Mammary epithelial cell (primary cell): ENCODE results near the gene PTGER4.

Experiments
- EZH2 ChIP-seq: IDR thresholded peaks from 2 replicates; pipeline ENCODE4 v1.6.1; 2012; ENCODE audit warnings: low read length, inconsistent platforms, borderline replicate concordance
- TF ChIP-seq, protein P1 (sequence below), 2 donors: IDR thresholded peaks in 1 of 2; conservative IDR thresholded peaks in 1 of 2; 2 replicates each; pipeline ENCODE4 v1.5.1; 2011 to 2012; ENCODE audit warnings: inconsistent platforms in 2 of 2, low read length in 2 of 2, mild to moderate bottlenecking in 2 of 2, control low read depth in 1 of 2, low read depth in 1 of 2; ENCODE audit not compliant: insufficient read depth in 1 of 2; ENCODE audit errors: extremely low read depth in 1 of 2

DNA sequence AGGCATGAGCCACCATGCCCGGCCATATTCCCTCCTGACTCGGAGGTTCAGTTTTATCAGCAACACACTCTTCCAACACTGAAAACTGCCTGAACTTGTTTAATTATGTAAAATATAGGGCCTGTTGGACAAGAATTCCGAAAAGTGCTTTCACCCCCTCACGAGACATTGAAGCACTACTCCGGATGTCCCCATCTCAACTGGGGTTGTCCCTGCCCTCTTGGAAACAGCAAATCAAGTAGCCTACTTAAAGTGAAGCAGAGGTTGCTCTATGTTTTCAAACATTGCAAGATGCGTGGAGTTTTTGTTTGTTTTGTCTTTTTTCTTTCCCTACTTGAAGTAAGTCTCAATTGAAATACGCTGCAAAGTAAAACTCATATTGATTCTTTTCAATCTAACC is 7.6 kb downstream of the PTGER4 start:
- TF ChIP-seq EZH2, result no peak
- TF ChIP-seq, protein P1, sequence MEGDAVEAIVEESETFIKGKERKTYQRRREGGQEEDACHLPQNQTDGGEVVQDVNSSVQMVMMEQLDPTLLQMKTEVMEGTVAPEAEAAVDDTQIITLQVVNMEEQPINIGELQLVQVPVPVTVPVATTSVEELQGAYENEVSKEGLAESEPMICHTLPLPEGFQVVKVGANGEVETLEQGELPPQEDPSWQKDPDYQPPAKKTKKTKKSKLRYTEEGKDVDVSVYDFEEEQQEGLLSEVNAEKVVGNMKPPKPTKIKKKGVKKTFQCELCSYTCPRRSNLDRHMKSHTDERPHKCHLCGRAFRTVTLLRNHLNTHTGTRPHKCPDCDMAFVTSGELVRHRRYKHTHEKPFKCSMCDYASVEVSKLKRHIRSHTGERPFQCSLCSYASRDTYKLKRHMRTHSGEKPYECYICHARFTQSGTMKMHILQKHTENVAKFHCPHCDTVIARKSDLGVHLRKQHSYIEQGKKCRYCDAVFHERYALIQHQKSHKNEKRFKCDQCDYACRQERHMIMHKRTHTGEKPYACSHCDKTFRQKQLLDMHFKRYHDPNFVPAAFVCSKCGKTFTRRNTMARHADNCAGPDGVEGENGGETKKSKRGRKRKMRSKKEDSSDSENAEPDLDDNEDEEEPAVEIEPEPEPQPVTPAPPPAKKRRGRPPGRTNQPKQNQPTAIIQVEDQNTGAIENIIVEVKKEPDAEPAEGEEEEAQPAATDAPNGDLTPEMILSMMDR (conservative IDR thresholded peaks at IDR 0.05 in 1 of 2, IDR thresholded peaks at IDR 0.05 in 1 of 2; ENCODE audit: extremely low read depth in 1 of 2, insufficient read depth in 1 of 2, low read depth in 1 of 2, low read length in 2 of 2), result no peak
